ENCODE results near the gene FOXO6. TPM values are rescaled to one million over a fixed set of nuclear protein-coding genes. Genes with fewer than 3 reads are reported as not detected.

The FOXO6 gene
- total RNA-seq, 2 experiments from 2014 or later, result 0.19 TPM

GRCh38 chr1:41397753-41398330 is 36.6 kb downstream of the FOXO6 start:
- Mint-ChIP-seq H3K4me3 (no peak overlapping the region), H3K36me3 (no peaks in the 10 kb centered on the region), H3K27me3 (peaks cover 21% of the 10 kb centered on the region), H3K9me3 (peaks cover 7% of the 10 kb centered on the region), H3K4me1 (ENCODE audit: low read depth) (no peaks in the 10 kb centered on the region), H3K27ac (no peak overlapping the region)
- intact Hi-C loops (cut with micrococcal nuclease), result no loop called here
- CTCF ChIA-PET, result interaction anchor here (1.7 kb wide), 1 partner anchor 115 kb away, joined by 5 read pairs; no protein-coding TSS in a partner anchor
- DNase-seq, result no peak
- POLR2A ChIA-PET, result interaction anchor here (0.5 kb wide), 1 partner anchor 15 kb away, joined by 3 read pairs; no protein-coding TSS in a partner anchor

DNA sequence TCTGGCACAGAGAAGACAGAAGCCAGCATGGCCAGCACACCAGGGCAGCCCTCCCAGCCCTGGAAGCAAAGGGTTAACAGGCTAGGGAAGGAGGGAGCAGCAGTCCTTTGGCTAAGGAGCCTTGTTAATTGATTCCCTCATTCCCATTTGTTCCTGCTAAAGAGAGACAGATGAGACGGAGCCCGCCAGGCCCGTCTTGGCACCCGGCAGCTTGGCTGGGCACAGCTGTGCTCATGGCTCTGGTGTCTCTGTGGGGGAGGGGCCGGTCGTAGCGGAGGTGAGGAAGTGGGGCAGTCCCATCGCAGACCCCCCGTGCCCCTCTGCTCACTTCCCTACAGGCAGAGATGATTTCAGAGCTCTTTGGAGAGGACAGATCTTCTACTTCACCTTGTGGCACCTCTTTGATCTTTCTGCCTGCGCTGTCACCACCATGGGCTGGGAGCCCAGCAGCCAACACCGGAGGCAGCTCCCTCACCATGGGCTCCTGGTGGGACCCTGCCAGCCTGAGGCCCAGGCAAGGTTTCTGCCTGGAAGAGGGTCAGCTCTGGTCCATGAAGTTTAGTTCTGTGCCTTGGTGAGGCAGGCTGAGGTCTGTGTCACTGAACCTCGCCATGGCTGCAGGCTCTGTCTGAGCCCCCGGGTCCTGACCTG is 38.0 kb downstream of the FOXO6 start:
- intact Hi-C loops (cut with micrococcal nuclease), result no loop called here
- Mint-ChIP-seq H3K9me3 (peaks cover 7% of the 10 kb centered on the region), H3K4me3 (no peak overlapping the region), H3K36me3 (peaks cover 2% of the 10 kb centered on the region), H3K4me1 (ENCODE audit: low read depth) (no peaks in the 10 kb centered on the region), H3K27ac (no peak overlapping the region), H3K27me3 (peaks cover 30% of the 10 kb centered on the region)
- no peak for DNase-seq
- CTCF ChIA-PET, result no interaction called here
- POLR2A ChIA-PET, result no interaction called here

DNA sequence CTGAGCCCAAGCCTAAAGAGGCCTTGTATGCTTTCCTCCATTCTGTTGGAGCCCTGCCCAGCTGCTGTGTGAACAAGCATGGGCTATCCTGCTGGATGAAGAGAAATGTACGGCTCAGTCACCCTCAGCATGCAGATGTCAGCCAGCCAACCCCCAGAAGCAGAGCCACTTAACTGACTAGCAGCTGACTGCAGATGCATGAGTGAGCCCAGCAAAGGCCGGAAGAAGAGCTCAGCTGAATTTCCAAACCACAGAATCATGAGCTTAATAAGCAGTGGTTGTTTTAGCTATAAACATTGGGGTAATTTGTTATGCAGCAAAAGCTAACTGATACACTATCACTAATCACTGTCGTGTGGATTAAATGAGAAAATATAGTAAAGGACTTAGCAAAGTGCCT is 39.0 kb downstream of the FOXO6 start:
- ChIA-PET CTCF (no interaction called here), POLR2A (no interaction called here)
- peaks cover 7% of the 10 kb centered on the region for H3K9me3 Mint-ChIP-seq
- peaks cover 33% of the 10 kb centered on the region for H3K27me3 Mint-ChIP-seq
- H3K4me1 Mint-ChIP-seq (ENCODE audit: low read depth), result no peaks in the 10 kb centered on the region
- intact Hi-C loops (cut with micrococcal nuclease), result no loop called here
- no peak overlapping the region for H3K4me3 Mint-ChIP-seq
- no peak overlapping the region for H3K27ac Mint-ChIP-seq
- no peak for DNase-seq
- H3K36me3 Mint-ChIP-seq, result peaks cover 2% of the 10 kb centered on the region

DNA sequence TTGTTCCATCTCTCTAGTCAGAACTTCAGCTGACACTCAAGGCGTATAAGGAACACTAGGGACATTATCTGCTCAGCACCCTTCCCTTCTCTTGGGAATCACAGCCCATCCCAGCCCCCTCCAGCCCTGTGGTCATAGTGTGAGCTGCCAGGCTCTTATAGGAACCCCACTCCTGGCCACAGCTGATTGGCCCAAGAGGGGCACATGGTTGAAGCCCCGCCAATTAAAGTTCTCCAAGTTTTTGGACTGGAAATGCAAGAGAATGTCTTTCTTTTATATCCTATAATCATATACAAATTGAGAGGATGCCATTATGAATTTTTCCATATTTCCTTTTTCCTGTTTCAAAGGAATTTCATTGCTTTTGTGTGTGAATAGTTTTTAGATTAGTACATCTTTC is 40.7 kb downstream of the FOXO6 start:
- CTCF ChIA-PET, result interaction anchor here (1.1 kb wide), 1 partner anchor 16 kb away, joined by 3 read pairs; no protein-coding TSS in a partner anchor
- Mint-ChIP-seq H3K27me3 (peaks cover 18% of the 10 kb centered on the region), H3K4me1 (ENCODE audit: low read depth) (no peaks in the 10 kb centered on the region), H3K36me3 (peaks cover 2% of the 10 kb centered on the region), H3K4me3 (no peak overlapping the region), H3K27ac (no peak overlapping the region), H3K9me3 (peaks cover 7% of the 10 kb centered on the region)
- POLR2A ChIA-PET, result no interaction called here
- intact Hi-C loops (cut with micrococcal nuclease), result no loop called here
- no peak for DNase-seq

GRCh38 chr1:41404308-41404761 is 43.1 kb downstream of the FOXO6 start:
- POLR2A ChIA-PET, result interaction anchor here (0.7 kb wide), 1 partner anchor 29 kb away, joined by 3 read pairs; no protein-coding TSS in a partner anchor
- intact Hi-C loops (cut with micrococcal nuclease), result no loop called here

GRCh38 chr1:41407664-41408252 is 46.5 kb downstream of the FOXO6 start:
- ChIA-PET CTCF (interaction anchor here (1.4 kb wide), 1 partner anchor 125 kb away, joined by 3 read pairs; no protein-coding TSS in a partner anchor), POLR2A (no interaction called here)
- Mint-ChIP-seq H3K36me3 (peaks cover 2% of the 10 kb centered on the region), H3K9me3 (peaks cover 7% of the 10 kb centered on the region), H3K4me1 (ENCODE audit: low read depth) (peaks cover 2% of the 10 kb centered on the region), H3K27ac (no peak overlapping the region), H3K27me3 (peaks cover 30% of the 10 kb centered on the region), H3K4me3 (no peak overlapping the region)
- intact Hi-C loops (cut with micrococcal nuclease), result no loop called here
- no peak for DNase-seq

More at GRCh38 chr1:41404308-41404761, 43.1 kb downstream of the FOXO6 start:
- CTCF ChIA-PET, result interaction anchor here (1.0 to 1.2 kb wide), 2 partner anchors 19 to 735 kb away, joined by 3 read pairs; no protein-coding TSS in a partner anchor
- no peak overlapping the region for H3K4me3 Mint-ChIP-seq
- no peak overlapping the region for H3K27ac Mint-ChIP-seq
- peaks cover 2% of the 10 kb centered on the region for H3K4me1 Mint-ChIP-seq (ENCODE audit: low read depth)
- H3K36me3 Mint-ChIP-seq, result peaks cover 2% of the 10 kb centered on the region
- peaks cover 30% of the 10 kb centered on the region for H3K27me3 Mint-ChIP-seq
- peak; percentile 40 for DNase-seq
- H3K9me3 Mint-ChIP-seq, result peaks cover 7% of the 10 kb centered on the region

DNA sequence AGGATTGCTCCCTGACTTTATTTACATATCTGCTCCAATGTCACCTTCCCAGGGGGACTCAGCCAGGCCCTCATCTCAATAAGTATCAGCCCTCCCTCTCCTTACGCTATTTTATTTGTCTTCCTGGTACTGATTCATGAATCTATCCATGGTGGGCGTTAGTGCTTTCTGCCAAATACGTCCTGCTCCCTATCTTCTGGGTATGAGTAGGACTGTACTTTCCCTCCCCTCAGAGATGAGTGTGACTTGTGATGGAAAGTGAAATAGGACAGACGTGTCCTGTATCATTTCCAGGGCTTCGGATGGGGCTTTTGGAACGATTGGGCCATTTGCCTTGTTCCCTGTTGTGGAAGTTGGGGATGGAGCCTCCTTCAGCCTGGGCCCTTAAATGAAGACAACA is 47.5 kb downstream of the FOXO6 start:
- intact Hi-C loops (cut with micrococcal nuclease), result no loop called here
- peaks cover 7% of the 10 kb centered on the region for H3K9me3 Mint-ChIP-seq
- H3K4me1 Mint-ChIP-seq (ENCODE audit: low read depth), result peaks cover 2% of the 10 kb centered on the region
- no peak for DNase-seq
- CTCF ChIA-PET, result interaction anchor here (1.3 to 1.5 kb wide), 2 partner anchors 25 to 126 kb away, joined by 4 to 5 read pairs; no protein-coding TSS in a partner anchor
- no peaks in the 10 kb centered on the region for H3K36me3 Mint-ChIP-seq
- H3K27ac Mint-ChIP-seq, result no peak overlapping the region
- peaks cover 24% of the 10 kb centered on the region for H3K27me3 Mint-ChIP-seq
- POLR2A ChIA-PET, result no interaction called here
- H3K4me3 Mint-ChIP-seq, result no peak overlapping the region

DNA sequence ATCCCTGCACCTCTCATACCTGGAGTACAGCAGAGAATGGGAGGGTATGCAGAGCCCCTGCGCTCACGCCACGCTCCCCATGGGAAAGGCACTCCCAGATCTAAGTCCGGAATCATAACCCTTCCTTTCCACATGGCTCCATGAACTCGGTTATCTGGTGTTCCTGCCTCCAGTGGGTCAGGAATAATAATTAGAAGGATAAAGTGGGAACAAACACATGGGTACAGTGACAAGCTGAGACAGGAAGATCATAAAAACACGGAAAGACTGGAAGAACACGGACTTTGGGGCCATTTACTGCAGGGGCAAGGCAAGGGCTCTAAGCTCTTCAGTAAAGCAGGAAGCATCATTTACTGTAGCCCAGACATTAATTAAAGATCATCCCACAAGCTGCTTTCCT is 48.6 kb downstream of the FOXO6 start:
- peaks cover 7% of the 10 kb centered on the region for H3K9me3 Mint-ChIP-seq
- H3K27me3 Mint-ChIP-seq, result peaks cover 21% of the 10 kb centered on the region
- ChIA-PET CTCF (interaction anchor here (0.9 to 1.5 kb wide), 3 partner anchors 24 to 127 kb away, joined by 3 to 5 read pairs (median 4); no protein-coding TSS in a partner anchor), POLR2A (no interaction called here)
- no peak overlapping the region for H3K27ac Mint-ChIP-seq
- H3K4me3 Mint-ChIP-seq, result no peak overlapping the region
- H3K36me3 Mint-ChIP-seq, result no peaks in the 10 kb centered on the region
- DNase-seq, result no peak
- intact Hi-C loops (cut with micrococcal nuclease), result no loop called here
- peaks cover 2% of the 10 kb centered on the region for H3K4me1 Mint-ChIP-seq (ENCODE audit: low read depth)

DNA sequence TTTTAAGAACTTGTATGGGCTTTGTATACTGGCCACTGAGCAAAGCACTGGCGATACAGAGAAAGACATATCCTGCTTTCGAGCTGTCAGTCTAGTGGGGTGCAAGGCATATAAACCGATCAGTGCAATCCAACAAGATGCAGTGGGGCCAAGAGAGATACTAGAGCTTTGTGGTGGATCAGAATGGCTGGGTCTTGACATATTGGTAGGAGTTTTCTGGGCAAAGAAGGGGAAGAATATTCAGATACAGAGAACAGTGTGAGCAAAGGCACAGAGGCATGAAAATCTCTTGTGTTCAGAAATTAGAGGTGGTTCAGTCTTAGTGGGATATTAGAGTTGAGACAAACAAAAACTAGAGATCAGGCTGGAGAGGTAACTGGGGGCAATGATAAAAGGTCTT is 49.2 kb downstream of the FOXO6 start:
- POLR2A ChIA-PET, result no interaction called here
- CTCF ChIA-PET, result interaction anchor here (0.9 to 1.5 kb wide), 2 partner anchors 88 to 128 kb away, joined by 3 to 4 read pairs; no protein-coding TSS in a partner anchor

GRCh38 chr1:41411229-41411628 is 50.0 kb downstream of the FOXO6 start:
- intact Hi-C loops (cut with micrococcal nuclease), result no loop called here
- POLR2A ChIA-PET, result no interaction called here
- Mint-ChIP-seq H3K27me3 (peaks cover 18% of the 10 kb centered on the region), H3K9me3 (peaks cover 7% of the 10 kb centered on the region), H3K36me3 (no peaks in the 10 kb centered on the region), H3K4me1 (ENCODE audit: low read depth) (peaks cover 2% of the 10 kb centered on the region), H3K27ac (no peak overlapping the region), H3K4me3 (no peak overlapping the region)
- CTCF ChIA-PET, result interaction anchor here (0.9 kb wide), 1 partner anchor 10 kb away, joined by 3 read pairs; no protein-coding TSS in a partner anchor
- DNase-seq, result no peak

More for the DNA sequence above, 49.2 kb downstream of the FOXO6 start:
- intact Hi-C loops (cut with micrococcal nuclease), result no loop called here
- Mint-ChIP-seq H3K4me3 (no peak overlapping the region), H3K27ac (no peak overlapping the region), H3K4me1 (ENCODE audit: low read depth) (peaks cover 2% of the 10 kb centered on the region), H3K27me3 (peaks cover 18% of the 10 kb centered on the region), H3K9me3 (peaks cover 7% of the 10 kb centered on the region), H3K36me3 (no peaks in the 10 kb centered on the region)
- DNase-seq, result no peak

GRCh38 chr1:41412748-41413147 is 51.5 kb downstream of the FOXO6 start:
- DNase-seq, result no peak
- CTCF ChIA-PET, result no interaction called here
- no peaks in the 10 kb centered on the region for H3K36me3 Mint-ChIP-seq
- no peak overlapping the region for H3K4me3 Mint-ChIP-seq
- H3K4me1 Mint-ChIP-seq (ENCODE audit: low read depth), result peaks cover 2% of the 10 kb centered on the region
- intact Hi-C loops (cut with micrococcal nuclease), result no loop called here
- H3K9me3 Mint-ChIP-seq, result peaks cover 7% of the 10 kb centered on the region
- H3K27me3 Mint-ChIP-seq, result peaks cover 25% of the 10 kb centered on the region
- no peak overlapping the region for H3K27ac Mint-ChIP-seq
- POLR2A ChIA-PET, result interaction anchor here (0.5 kb wide), 1 partner anchor 15 kb away, joined by 3 read pairs; no protein-coding TSS in a partner anchor

GRCh38 chr1:41413748-41414281 is 52.6 kb downstream of the FOXO6 start:
- peaks cover 17% of the 10 kb centered on the region for H3K27me3 Mint-ChIP-seq
- H3K36me3 Mint-ChIP-seq, result no peaks in the 10 kb centered on the region
- no peaks in the 10 kb centered on the region for H3K4me1 Mint-ChIP-seq (ENCODE audit: low read depth)
- ChIA-PET CTCF (interaction anchor here (0.6 to 2.6 kb wide), 3 partner anchors 131 to 173 kb away, joined by 3 to 15 read pairs (median 4); no protein-coding TSS in a partner anchor), POLR2A (no interaction called here)
- peaks cover 7% of the 10 kb centered on the region for H3K9me3 Mint-ChIP-seq
- H3K4me3 Mint-ChIP-seq, result no peak overlapping the region
- intact Hi-C loops (cut with micrococcal nuclease), result no loop called here
- no peak for DNase-seq
- no peak overlapping the region for H3K27ac Mint-ChIP-seq

Measured in activated CD4-positive, alpha-beta memory T cell treated with anti-CD3 and anti-CD28 coated beads for 36 hours (primary cell).